HG02763 (cell line): Measurements from ENCODE around the gene MOV10L1.

Experiments
- ATAC-seq: cut with Tn5 transposase; IDR thresholded peaks from one replicate; pipeline ENCODE4 v1.9.1; 2021; ENCODE audit warnings: mild to moderate bottlenecking, moderate library complexity; ENCODE audit not compliant: unreplicated experiment

MOV10L1 gene

GRCh38 chr22:50173311-50173982, 83.6 kb downstream of the MOV10L1 start:
- ATAC-seq, result no peak

- ATAC-seq, result no peak
Observed at GRCh38 chr22:50173983-50174355, 84.2 kb downstream of the MOV10L1 start.

- no peak for ATAC-seq
Observed at GRCh38 chr22:50174382-50175190, 84.8 kb downstream of the MOV10L1 start.

- no peak for ATAC-seq
Observed at GRCh38 chr22:50175191-50175461, 85.3 kb downstream of the MOV10L1 start.

- ATAC-seq, result no peak
Observed at GRCh38 chr22:50175921-50176849, 86.4 kb downstream of the MOV10L1 start.

- no peak for ATAC-seq
Observed at GRCh38 chr22:50176850-50177536, 87.2 kb downstream of the MOV10L1 start.

- ATAC-seq, result no peak
Observed at GRCh38 chr22:50177537-50178470, 88.0 kb downstream of the MOV10L1 start.

GRCh38 chr22:50178471-50178864, 88.7 kb downstream of the MOV10L1 start:
- no peak for ATAC-seq

- ATAC-seq, result no peak
Observed at GRCh38 chr22:50178871-50179869, 89.4 kb downstream of the MOV10L1 start.

- no peak for ATAC-seq
Observed at GRCh38 chr22:50179937-50180726, 90.3 kb downstream of the MOV10L1 start.

GRCh38 chr22:50180727-50181521, 91.1 kb downstream of the MOV10L1 start:
- ATAC-seq, result no peak

GRCh38 chr22:50182176-50183081, 92.6 kb downstream of the MOV10L1 start:
- no peak for ATAC-seq

GRCh38 chr22:50183141-50183971, 93.5 kb downstream of the MOV10L1 start:
- no peak for ATAC-seq

- no peak for ATAC-seq
Observed at GRCh38 chr22:50184004-50184901, 94.4 kb downstream of the MOV10L1 start.
